Uterus (tissue), 2 donors: ENCODE results near the gene SCAP.

Experiments used
- CTCF ChIP-seq, 4 experiments: fragments of 200-600 bp in 2 of 4; fragments of 450-650 bp in 2 of 4; sonication (generic) in 2 of 4; IDR thresholded peaks; one replicate each; pipeline ENCODE4 v1.5.1; 2016 to 2019; ENCODE audit warnings: antibody characterized with exemption in 4 of 4, mild to moderate bottlenecking in 2 of 4, moderate library complexity in 1 of 4
- POLR2A ChIP-seq, 2 donors: fragments of 450-650 bp; IDR thresholded peaks; one replicate each; pipeline ENCODE4 v1.6.1; 2016; ENCODE audit warnings: antibody characterized with exemption in 2 of 2, mild to moderate bottlenecking in 1 of 2, moderate library complexity in 1 of 2

- TF ChIP-seq CTCF (IDR thresholded peaks at IDR 0.05): no peak
- no peak for TF ChIP-seq POLR2A (IDR thresholded peaks at IDR 0.05)
Observed at GRCh38 chr3:47379411-47379899, 96.3 kb downstream of the SCAP start.
